ENCODE measurements around the gene SORCS1.

Gene SORCS1

GRCh38 chr10:107163881-107164861, at the start of gene SORCS1:
SORCS1 (minus strand) TSS chr10:107164706.
- DNase-seq, result no peak

GRCh38 chr10:107214261-107214660, 49.8 kb upstream of the SORCS1 start:
- DNase-seq, result no peak

- no peak for DNase-seq
Observed at GRCh38 chr10:107213861-107214260, 49.4 kb upstream of the SORCS1 start.

DNA sequence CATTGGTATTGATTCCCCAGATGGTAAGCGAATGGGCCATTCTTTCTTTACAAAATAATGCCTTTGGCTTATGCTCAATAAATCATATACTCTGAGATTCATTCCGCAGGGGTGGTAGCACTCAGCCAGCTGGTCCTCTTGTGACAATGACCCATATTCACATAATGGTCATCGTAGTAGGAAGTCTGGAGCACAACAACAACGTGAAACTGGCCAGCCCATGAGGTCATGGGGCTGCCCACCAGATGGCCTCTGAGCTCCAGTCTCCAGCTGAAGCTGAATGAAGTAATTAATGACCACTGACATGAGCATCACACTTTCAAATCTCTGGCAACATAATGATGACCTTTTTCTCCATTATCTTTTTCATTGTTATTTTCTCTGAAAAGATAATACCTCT, 42.3 kb upstream of the SORCS1 start:
- DNase-seq, result no peak

- no peak for DNase-seq
Observed at GRCh38 chr10:107169516-107169915, 5.0 kb upstream of the SORCS1 start.

GRCh38 chr10:107168738-107169137, 4.2 kb upstream of the SORCS1 start:
- no peak for DNase-seq

DNA sequence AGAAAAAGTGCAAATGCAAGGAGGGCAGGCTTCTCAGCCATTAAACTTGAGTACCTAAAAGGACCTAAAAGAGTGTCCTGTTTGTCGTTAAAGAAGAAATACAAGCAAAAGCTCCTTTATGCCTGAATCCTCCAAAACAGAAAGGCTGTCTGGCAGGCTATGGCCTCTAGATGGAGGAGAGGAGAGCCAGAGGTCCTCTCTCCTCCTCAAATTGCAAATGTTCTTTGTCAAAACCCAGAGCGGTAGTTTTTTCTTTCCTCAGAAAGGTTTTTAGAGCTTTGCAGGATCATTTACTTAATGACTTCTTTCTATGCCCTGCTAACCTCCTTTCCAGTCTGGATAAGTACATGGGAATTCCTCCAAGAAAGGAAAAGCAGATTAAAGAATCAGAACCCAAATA, 1.9 kb upstream of the SORCS1 start:
- no peak for DNase-seq

GRCh38 chr10:107164992-107165391, 486 bp upstream of the SORCS1 start:
- no peak for DNase-seq

DNA sequence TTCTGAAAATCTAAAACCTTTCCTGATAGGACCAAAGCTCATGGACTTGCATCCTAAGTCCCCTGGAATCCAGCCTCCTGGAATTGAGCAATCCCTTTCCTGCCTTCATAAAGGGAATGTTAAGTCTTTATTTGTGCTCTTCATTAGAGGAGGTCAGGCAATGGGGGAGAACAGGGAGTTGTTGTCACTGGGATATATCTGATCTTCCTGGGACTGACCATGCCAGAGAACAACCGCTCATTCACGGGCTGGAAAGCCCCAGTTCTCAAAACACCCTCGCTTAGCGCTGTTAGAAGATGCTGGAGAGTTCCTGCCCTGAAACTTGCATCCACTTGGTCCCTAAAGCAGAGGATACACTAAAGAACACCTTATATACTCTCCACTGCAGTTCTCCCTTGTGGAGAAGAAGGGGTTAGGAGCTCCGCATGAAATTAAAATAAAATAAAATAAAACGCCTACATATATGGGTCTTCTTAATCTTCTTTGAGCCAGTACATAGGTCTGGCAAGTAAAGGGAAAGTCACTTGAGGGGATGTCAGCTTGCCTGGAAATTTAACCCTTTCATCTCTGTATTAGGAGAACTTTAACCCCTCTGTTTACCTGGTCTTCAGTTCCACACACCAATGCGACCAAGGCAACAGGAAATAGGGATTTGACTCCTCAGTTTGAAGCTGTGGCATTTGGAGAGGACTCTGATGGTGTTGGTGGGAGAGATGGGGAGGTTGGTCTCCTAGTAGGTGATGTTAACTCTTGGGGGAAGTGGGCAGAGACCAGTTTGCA, 1.2 kb downstream of the SORCS1 start:
- DNase-seq, result no peak

- DNase-seq, result no peak
Observed at GRCh38 chr10:107160866-107161265, 3.6 kb downstream of the SORCS1 start.

- DNase-seq, result no peak
Observed at GRCh38 chr10:107159871-107160270, 4.6 kb downstream of the SORCS1 start.

- no peak for DNase-seq
Observed at GRCh38 chr10:107157071-107157470, 7.4 kb downstream of the SORCS1 start.

GRCh38 chr10:107152087-107152486, 12.4 kb downstream of the SORCS1 start:
- DNase-seq, result no peak

DNA sequence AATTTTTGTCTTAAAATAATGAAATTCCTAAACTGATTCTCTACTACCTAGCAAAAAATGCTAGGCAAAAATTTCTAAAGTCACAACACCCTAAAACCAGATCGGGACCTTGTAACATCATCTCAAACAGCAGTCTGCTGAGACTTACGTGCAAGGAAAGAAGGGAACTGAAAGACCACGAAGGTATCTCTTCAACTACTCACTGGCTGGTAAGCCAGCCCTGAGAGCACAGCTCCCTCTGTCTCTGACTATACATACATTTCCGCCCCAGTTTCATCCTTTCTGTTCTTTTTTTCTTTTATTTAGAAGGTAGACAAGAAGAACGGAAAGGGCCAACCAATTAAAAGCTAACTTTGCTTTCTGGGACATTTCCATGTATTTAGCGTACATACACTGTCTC, 15.6 kb downstream of the SORCS1 start:
- DNase-seq, result no peak

DNA sequence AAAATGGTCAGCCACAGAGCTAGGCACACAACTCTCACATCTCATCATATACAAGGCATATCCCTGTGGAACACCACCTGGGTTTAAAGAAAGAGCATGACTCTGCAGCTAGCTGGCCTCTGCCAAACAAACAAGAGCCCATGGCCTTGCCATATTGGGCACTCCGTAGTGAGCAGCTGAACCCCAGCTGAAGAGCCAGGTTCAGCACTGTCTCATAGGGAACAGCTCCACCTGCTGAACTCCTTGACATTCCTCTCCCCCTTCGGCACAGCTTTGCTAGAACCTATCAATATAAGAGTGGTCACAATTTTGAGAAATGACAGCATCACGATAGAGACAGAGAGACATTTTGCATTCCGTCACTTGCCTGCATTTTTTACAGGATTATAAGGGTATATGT, 20.0 kb downstream of the SORCS1 start:
- DNase-seq, result no peak

- DNase-seq, result no peak
Observed at GRCh38 chr10:107141524-107142061, 22.9 kb downstream of the SORCS1 start.

DNA sequence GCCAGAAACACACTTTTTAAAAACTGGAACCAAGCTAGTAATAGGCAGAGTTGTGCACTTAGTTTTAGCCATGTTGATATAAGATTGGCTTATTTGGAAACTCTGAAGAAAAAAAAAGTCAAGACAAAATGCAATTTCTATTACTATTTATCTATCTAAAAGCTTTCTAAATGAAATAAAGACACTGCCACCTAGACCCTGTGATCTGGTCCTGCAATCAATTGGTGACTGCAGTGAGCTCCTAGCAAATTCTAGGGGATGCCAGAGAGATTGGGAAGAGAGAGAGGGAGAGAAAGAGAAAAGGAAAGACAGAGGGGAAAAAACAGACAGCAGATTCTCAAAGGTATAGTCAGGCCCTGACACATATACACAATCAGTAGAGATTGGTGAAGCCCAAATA, 25.3 kb downstream of the SORCS1 start:
- DNase-seq, result no peak

DNA sequence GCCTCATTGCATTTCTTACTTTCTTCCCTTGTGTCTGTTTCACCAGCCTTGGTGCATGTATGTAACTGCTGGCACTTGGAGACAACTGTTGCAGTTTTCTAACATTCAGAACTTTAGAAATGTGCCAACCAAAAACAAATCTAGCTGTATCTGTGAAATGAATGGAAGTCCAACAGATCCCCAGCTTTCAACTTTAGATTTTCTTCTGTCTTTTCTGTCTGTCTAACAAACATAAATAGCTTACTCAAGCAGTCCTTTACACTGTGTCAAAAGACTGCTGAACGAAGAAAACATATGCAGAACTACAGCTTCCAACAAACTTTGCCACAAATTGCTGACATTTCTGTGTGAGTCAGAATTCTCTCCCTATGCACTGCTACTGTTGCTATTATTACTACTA, 30.9 kb downstream of the SORCS1 start:
- no peak for DNase-seq

DNA sequence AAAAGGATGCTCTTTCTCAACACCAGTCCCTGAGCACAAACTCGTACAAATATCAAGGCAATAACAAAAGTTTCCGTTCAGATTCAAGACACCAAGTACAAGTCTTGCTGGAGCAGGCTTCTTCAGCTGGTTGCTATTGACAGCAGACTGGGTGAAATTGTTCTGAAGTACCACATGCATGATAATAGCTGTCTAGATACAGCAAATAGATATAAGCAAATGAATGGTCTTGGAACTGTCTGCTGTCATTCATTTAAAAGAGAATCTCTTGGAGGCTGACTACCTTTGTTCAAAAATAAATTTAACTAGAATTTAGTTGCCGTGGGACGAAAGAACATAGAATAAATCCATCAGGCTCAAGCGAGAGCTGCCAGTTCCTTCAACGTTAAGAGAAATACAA, 35.5 kb downstream of the SORCS1 start:
- no peak for DNase-seq

DNA sequence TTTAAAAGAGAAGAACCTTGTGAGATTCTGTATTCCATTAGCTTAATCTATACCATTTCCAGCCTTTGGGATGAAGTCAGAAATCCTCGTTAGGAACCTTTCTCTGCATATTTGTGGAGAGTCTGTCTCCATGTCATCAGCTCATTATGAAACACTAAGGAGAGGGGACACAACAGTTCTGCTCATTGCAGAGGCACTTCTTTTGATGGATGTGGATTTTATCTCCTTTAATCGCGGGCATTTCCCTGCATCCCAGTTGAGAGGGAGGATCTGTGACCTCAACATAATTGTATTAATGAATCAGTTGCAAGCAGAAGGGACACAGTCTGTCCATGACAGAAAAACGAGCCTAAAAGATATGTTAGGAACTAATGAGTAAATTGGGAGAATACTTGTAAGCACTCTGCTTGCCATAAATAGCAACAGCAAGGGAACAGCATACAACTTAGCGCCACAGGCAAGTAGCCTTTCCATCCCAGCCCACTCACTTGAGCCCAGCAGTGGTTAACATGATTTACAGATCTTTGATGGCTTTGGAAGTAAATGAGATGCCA, 37.9 kb downstream of the SORCS1 start:
- no peak for DNase-seq

DNA sequence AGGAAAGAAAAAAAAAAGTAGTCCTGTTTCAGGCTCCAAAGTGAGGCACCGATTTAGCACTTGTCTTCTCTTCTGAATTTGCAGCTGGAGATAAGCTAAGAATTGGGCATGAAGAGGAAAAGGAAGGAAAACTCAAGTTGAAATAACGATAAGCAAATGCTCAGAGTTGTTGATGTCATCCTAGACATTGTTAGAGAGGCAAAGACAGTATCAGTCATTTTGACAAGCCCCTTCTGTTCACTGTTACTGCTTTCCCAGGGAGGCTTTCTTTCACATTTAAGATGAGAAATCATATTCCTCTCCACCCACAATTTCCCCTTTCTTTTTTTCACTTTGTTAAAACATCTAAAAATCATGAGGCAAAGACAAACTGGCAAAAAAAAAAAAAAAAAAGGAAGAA, 41.8 kb downstream of the SORCS1 start:
- no peak for DNase-seq

- no peak for DNase-seq
Observed at GRCh38 chr10:107118866-107119265, 45.6 kb downstream of the SORCS1 start.

DNA sequence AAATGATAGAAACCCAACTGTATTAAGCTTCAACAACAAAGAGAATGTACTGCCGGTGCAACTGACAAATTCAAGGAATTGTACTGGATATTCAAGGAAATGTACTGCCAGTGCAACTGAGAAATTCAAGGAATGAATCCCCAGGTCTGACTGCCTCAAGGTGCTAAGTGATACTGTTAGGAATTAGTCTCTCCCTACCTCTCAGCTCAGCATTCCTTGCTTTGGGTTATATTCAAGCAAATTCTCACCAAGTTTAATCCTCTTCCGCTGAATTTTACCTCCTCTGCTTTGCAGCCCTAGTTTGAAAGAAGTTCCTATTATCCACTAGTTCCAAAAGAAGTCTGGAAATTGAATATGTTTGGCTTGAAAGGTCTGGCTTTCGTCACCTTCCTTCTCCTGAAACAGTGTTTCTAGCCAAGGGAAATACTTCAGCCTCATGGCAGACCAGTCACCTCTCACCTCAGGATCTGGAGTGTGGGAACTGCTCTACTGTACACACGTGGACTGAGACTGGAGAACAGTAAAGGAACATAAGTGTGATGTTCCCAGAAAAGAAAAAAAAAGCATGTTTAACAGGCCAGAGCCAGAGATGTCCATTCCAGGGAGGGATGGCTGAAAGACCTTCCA, 60.4 kb downstream of the SORCS1 start:
- DNase-seq, result no peak

Data from NCI-H1105 (cell line).